ENCODE results near the gene MED17. TPM values are rescaled to one million over a fixed set of nuclear protein-coding genes. Genes with fewer than 3 reads are reported as not detected.

MED17 gene
- polyA plus RNA-seq, 3 donors: 34.6 to 44.8 (median 35.5) TPM

- DNase-seq (ENCODE audit: extremely low read depth in 1 of 11, low read depth in 9 of 11, low spot score in 4 of 11): no peak
Measured at GRCh38 chr11:93832780-93833179, 48.7 kb downstream of the MED17 start.

- DNase-seq (ENCODE audit: extremely low read depth in 1 of 11, low read depth in 9 of 11, low spot score in 4 of 11): no peak
Measured at GRCh38 chr11:93838967-93839366, 54.9 kb downstream of the MED17 start.

GRCh38 chr11:93840180-93840579, 56.1 kb downstream of the MED17 start:
- no peak for DNase-seq (ENCODE audit: extremely low read depth in 1 of 11, low read depth in 9 of 11, low spot score in 4 of 11)

GRCh38 chr11:93840981-93841380, 56.9 kb downstream of the MED17 start:
- DNase-seq (ENCODE audit: extremely low read depth in 1 of 11, low read depth in 9 of 11, low spot score in 4 of 11): no peak

- DNase-seq (ENCODE audit: extremely low read depth in 1 of 11, low read depth in 9 of 11, low spot score in 4 of 11): no peak
Measured at GRCh38 chr11:93841446-93841845, 57.4 kb downstream of the MED17 start.

- no peak for DNase-seq (ENCODE audit: extremely low read depth in 1 of 11, low read depth in 9 of 11, low spot score in 4 of 11)
Measured at GRCh38 chr11:93842034-93842433, 58.0 kb downstream of the MED17 start.

GRCh38 chr11:93842461-93842860, 58.4 kb downstream of the MED17 start:
- DNase-seq (ENCODE audit: extremely low read depth in 1 of 11, low read depth in 9 of 11, low spot score in 4 of 11): no peak

GRCh38 chr11:93843906-93844305, 59.8 kb downstream of the MED17 start:
- DNase-seq (ENCODE audit: extremely low read depth in 1 of 11, low read depth in 9 of 11, low spot score in 4 of 11): no peak

GRCh38 chr11:93844568-93844967, 60.5 kb downstream of the MED17 start:
- DNase-seq (ENCODE audit: extremely low read depth in 1 of 11, low read depth in 9 of 11, low spot score in 4 of 11): no peak

GRCh38 chr11:93845181-93846092, 61.4 kb downstream of the MED17 start:
- DNase-seq (ENCODE audit: extremely low read depth in 1 of 11, low read depth in 9 of 11, low spot score in 4 of 11): no peak

GRCh38 chr11:93846411-93846810, 62.3 kb downstream of the MED17 start:
- no peak for DNase-seq (ENCODE audit: extremely low read depth in 1 of 11, low read depth in 9 of 11, low spot score in 4 of 11)

- DNase-seq (ENCODE audit: extremely low read depth in 1 of 11, low read depth in 9 of 11, low spot score in 4 of 11): no peak
Measured at GRCh38 chr11:93849201-93849600, 65.1 kb downstream of the MED17 start.

- peak in 7 of 11 donors; percentile 12 to 40 (median 29) for DNase-seq (ENCODE audit: extremely low read depth in 1 of 11, low read depth in 9 of 11, low spot score in 4 of 11)
Measured at GRCh38 chr11:93849751-93850593, 65.9 kb downstream of the MED17 start.

GRCh38 chr11:93850594-93851018, 66.5 kb downstream of the MED17 start, which contains the start of gene VSTM5:
Gene VSTM5 (minus strand): TSS chr11:93850618. CDS start chr11:93850502, 116 bp downstream.
- DNase-seq (ENCODE audit: extremely low read depth in 1 of 11, low read depth in 9 of 11, low spot score in 4 of 11): no peak

- no peak for DNase-seq (ENCODE audit: extremely low read depth in 1 of 11, low read depth in 9 of 11, low spot score in 4 of 11)
Measured at GRCh38 chr11:93852242-93852641, 68.2 kb downstream of the MED17 start.

GRCh38 chr11:93857413-93858120, 73.5 kb downstream of the MED17 start:
- no peak for DNase-seq (ENCODE audit: extremely low read depth in 1 of 11, low read depth in 9 of 11, low spot score in 4 of 11)

GRCh38 chr11:93858121-93858775, 74.2 kb downstream of the MED17 start:
- no peak for DNase-seq (ENCODE audit: extremely low read depth in 1 of 11, low read depth in 9 of 11, low spot score in 4 of 11)

GRCh38 chr11:93861808-93862207, 77.7 kb downstream of the MED17 start:
- DNase-seq (ENCODE audit: extremely low read depth in 1 of 11, low read depth in 9 of 11, low spot score in 4 of 11): no peak
